HG02642 (cell line): ENCODE data around the gene ASB3.
"Not testable (repeated sequence)": the region's sequence is repeated elsewhere in the genome, so short reads cannot be mapped to it uniquely, and the experiment has no call there.

Source experiments
- ATAC-seq: cut with Tn5 transposase; IDR thresholded peaks from one replicate; pipeline ENCODE4 v1.9.1; 2021; ENCODE audit warnings: mild to moderate bottlenecking; ENCODE audit not compliant: unreplicated experiment, poor library complexity

ASB3 gene

GRCh38 chr2:53787614-53788289, 999 bp upstream of the ASB3 start:
- ATAC-seq, result no peak

GRCh38 chr2:53786352-53786704, 425 bp downstream of the ASB3 start:
- ATAC-seq, result peak; percentile 21

- ATAC-seq, result no peak
Measured at GRCh38 chr2:53785366-53785765, 1.4 kb downstream of the ASB3 start.

- no peak for ATAC-seq
Measured at GRCh38 chr2:53784436-53784835, 2.3 kb downstream of the ASB3 start.

- ATAC-seq, result no peak
Measured at GRCh38 chr2:53782676-53783075, 4.1 kb downstream of the ASB3 start.

GRCh38 chr2:53780056-53780455, 6.7 kb downstream of the ASB3 start:
- ATAC-seq, result no peak

- ATAC-seq, result no peak
Measured at GRCh38 chr2:53778536-53779162, 8.1 kb downstream of the ASB3 start.

- no peak for ATAC-seq
Measured at GRCh38 chr2:53777134-53777533, 9.6 kb downstream of the ASB3 start.

- ATAC-seq, result no peak
Measured at GRCh38 chr2:53770264-53770663, 16.5 kb downstream of the ASB3 start.

- no peak for ATAC-seq
Measured at GRCh38 chr2:53769318-53769945, 17.3 kb downstream of the ASB3 start.

GRCh38 chr2:53768242-53768542, 18.6 kb downstream of the ASB3 start:
- peak; percentile 60 for ATAC-seq

GRCh38 chr2:53767405-53768241, 19.1 kb downstream of the ASB3 start, which contains the start of gene CHAC2:
CHAC2 (plus strand) TSS chr2:53767804; CDS start chr2:53767887, 83 bp downstream.
- peak; percentile 96 for ATAC-seq

GRCh38 chr2:53765767-53766166, 21.0 kb downstream of the ASB3 start:
- no peak for ATAC-seq

- ATAC-seq, result not testable (repeated sequence)
Measured at GRCh38 chr2:53757206-53757605, 29.5 kb downstream of the ASB3 start.

- ATAC-seq, result no peak
Measured at GRCh38 chr2:53756644-53757043, 30.1 kb downstream of the ASB3 start.

GRCh38 chr2:53755121-53755520, 31.6 kb downstream of the ASB3 start:
- ATAC-seq, result no peak

- no peak for ATAC-seq
Measured at GRCh38 chr2:53753041-53753440, 33.7 kb downstream of the ASB3 start.

GRCh38 chr2:53752385-53752784, 34.4 kb downstream of the ASB3 start:
- no peak for ATAC-seq

- ATAC-seq, result peak; percentile 90
Measured at GRCh38 chr2:53751728-53752127, 35.0 kb downstream of the ASB3 start.

GRCh38 chr2:53750041-53750768, 36.5 kb downstream of the ASB3 start:
- ATAC-seq, result no peak
